HepG2 (cell line): Measurements from ENCODE around the gene PGAP3. TPM values are rescaled to one million over a fixed set of nuclear protein-coding genes. Genes with fewer than 3 reads are reported as not detected.

ENCODE experiments used
- FOXK2 ChIP-seq: fragments of 450-650 bp; IDR thresholded peaks from 2 replicates; pipeline ENCODE4 v1.6.1; 2016
- GTF3A ChIP-seq: sonication (generic); formaldehyde crosslinking; conservative IDR thresholded peaks from 2 replicates; pipeline ENCODE4 v1.4.0; 2020; ENCODE audit warnings: mild to moderate bottlenecking, missing genetic modification reagents
- KAT2B ChIP-seq: fragments of 150-350 bp; IDR thresholded peaks from 2 replicates; pipeline ENCODE4 v1.6.1; 2014; ENCODE audit warnings: low read depth, low read length, borderline replicate concordance
- MAF1 ChIP-seq: sonication (generic); formaldehyde crosslinking; IDR thresholded peaks from 2 replicates; pipeline ENCODE4 v1.5.0; 2020; ENCODE audit warnings: missing genetic modification reagents, borderline replicate concordance
- MTF2 ChIP-seq: sonication (generic); formaldehyde crosslinking; IDR thresholded peaks from 2 replicates; pipeline ENCODE4 v1.5.0; 2020; ENCODE audit warnings: missing genetic modification reagents, borderline replicate concordance
- MXD3 ChIP-seq: IDR thresholded peaks from 2 replicates; pipeline ENCODE4 v1.6.1; 2016; ENCODE audit warnings: mild to moderate bottlenecking, missing biosample characterization, missing genetic modification reagents
- NCOR1 ChIP-seq: fragments of 200-600 bp; sonication (generic); IDR thresholded peaks from 2 replicates; pipeline ENCODE4 v1.7.0; 2017; ENCODE audit warnings: antibody characterized with exemption, low read length, borderline replicate concordance
- RAD21 ChIP-seq: fragments of 450-650 bp; formaldehyde crosslinking; IDR thresholded peaks from 2 replicates; pipeline ENCODE4 v1.5.0; 2020; ENCODE audit warnings: mild to moderate bottlenecking
- ZFP90 ChIP-seq: sonication (generic); formaldehyde crosslinking; IDR thresholded peaks from 2 replicates; pipeline ENCODE4 v1.8.0; 2022; ENCODE audit warnings: missing genetic modification reagents, mild to moderate bottlenecking, inconsistent platforms, borderline replicate concordance
- ZNF318 ChIP-seq: sonication (generic); formaldehyde crosslinking; IDR thresholded peaks from 2 replicates; pipeline ENCODE4 v1.4.0; 2020; ENCODE audit warnings: mild to moderate bottlenecking, missing genetic modification reagents
- ZNF510 ChIP-seq: sonication (generic); formaldehyde crosslinking; IDR thresholded peaks from 2 replicates; pipeline ENCODE4 v1.4.0; 2020; ENCODE audit warnings: low read depth, mild to moderate bottlenecking, missing genetic modification reagents
- ZNF512B ChIP-seq: sonication (generic); formaldehyde crosslinking; IDR thresholded peaks from 2 replicates; pipeline ENCODE4 v1.5.1; 2020; ENCODE audit warnings: missing genetic modification reagents, mild to moderate bottlenecking, borderline replicate concordance
- ZNF768 ChIP-seq: sonication (generic); formaldehyde crosslinking; IDR thresholded peaks from 2 replicates; pipeline ENCODE4 v1.4.0; 2020; ENCODE audit warnings: missing genetic modification reagents
- ZNF883 ChIP-seq: sonication (generic); formaldehyde crosslinking; IDR thresholded peaks from 2 replicates; pipeline ENCODE4 v1.5.1; 2020; ENCODE audit warnings: mild to moderate bottlenecking, missing genetic modification reagents; ENCODE audit errors: not compliant biosample characterization
- polyA plus RNA-seq, 8 experiments: library from polyadenylated mRNA; depleted of rRNA in 3 of 8; stranded (reverse) in 7 of 8; unstranded in 1 of 8; fragments of >200 nt; fragmentation: Illumina TruSeq in 4 of 8; extraction: Trizol in 4 of 8; gene quantifications; 2 replicates each; pipeline versions ENCODE4 v1.2.1 to v1.2.3, GENCODE V29; 2011 to 2016; ENCODE audit warnings: low read depth in 4 of 8, missing spikeins in 1 of 8, mixed read lengths in 1 of 8; ENCODE audit not compliant: insufficient read depth in 1 of 8
- total RNA-seq, 5 experiments: library from RNA; depleted of rRNA; stranded (reverse); fragments of >200 nt; fragmentation: Illumina TruSeq; extraction: Trizol; gene quantifications; 2 replicates each; pipeline ENCODE4 v1.2.3, GENCODE V29; 2016; ENCODE audit warnings: low read depth in 1 of 5
- TF ChIP-seq, protein P1 (sequence below): sonication (generic); formaldehyde crosslinking; IDR thresholded peaks from 2 replicates; pipeline ENCODE4 v1.5.0; 2020; ENCODE audit warnings: missing genetic modification reagents
- TF ChIP-seq, protein P2 (sequence below): IDR thresholded peaks from 2 replicates; pipeline ENCODE4 v1.6.1; 2016; ENCODE audit warnings: missing genetic modification reagents, missing compliant biosample characterization

The PGAP3 gene
- total and polyA plus RNA-seq, 2 of the 13 experiments (the other 11 are each of a cell fraction or from before 2014, with no cell fraction given): 11.9 to 14.6 TPM

GRCh38 chr17:39737206-39737759, 49.4 kb upstream of the PGAP3 start (continued):
- TF ChIP-seq, protein P1, sequence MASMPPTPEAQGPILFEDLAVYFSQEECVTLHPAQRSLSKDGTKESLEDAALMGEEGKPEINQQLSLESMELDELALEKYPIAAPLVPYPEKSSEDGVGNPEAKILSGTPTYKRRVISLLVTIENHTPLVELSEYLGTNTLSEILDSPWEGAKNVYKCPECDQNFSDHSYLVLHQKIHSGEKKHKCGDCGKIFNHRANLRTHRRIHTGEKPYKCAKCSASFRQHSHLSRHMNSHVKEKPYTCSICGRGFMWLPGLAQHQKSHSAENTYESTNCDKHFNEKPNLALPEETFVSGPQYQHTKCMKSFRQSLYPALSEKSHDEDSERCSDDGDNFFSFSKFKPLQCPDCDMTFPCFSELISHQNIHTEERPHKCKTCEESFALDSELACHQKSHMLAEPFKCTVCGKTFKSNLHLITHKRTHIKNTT (CRISPR knock-in tag): no peak
- TF ChIP-seq KAT2B (no peak), MXD3 (CRISPR knock-in tag) (no peak), ZNF510 (CRISPR knock-in tag) (0 out of 2 replicates have a peak, but pooled peaks have one; percentile 16), ZNF768 (CRISPR knock-in tag) (peak; percentile 37; the same call in 1 of the 2 replicates), RAD21 (CRISPR knock-in tag) (0 out of 2 replicates have a peak, but pooled peaks have one; percentile 5), GTF3A (CRISPR knock-in tag) (no peak), ZFP90 (no peak), MAF1 (CRISPR knock-in tag) (no peak), ZNF883 (CRISPR knock-in tag) (no peak), MTF2 (CRISPR knock-in tag) (no peak; the same call in 1 of the 2 replicates), NCOR1 (peak; percentile 56), ZNF318 (CRISPR knock-in tag) (no peak), ZNF512B (CRISPR knock-in tag) (no peak), FOXK2 (no peak)
- TF ChIP-seq, protein P2, sequence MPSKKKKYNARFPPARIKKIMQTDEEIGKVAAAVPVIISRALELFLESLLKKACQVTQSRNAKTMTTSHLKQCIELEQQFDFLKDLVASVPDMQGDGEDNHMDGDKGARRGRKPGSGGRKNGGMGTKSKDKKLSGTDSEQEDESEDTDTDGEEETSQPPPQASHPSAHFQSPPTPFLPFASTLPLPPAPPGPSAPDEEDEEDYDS: no peak
